Right lobe of liver (tissue), 6 donors: ENCODE data around the gene ARL13B. TPM values are rescaled to one million over a fixed set of nuclear protein-coding genes. Genes with fewer than 3 reads are reported as not detected.

Experiments used
- ATAC-seq, 4 donors: fragments of 200-7000 bp; cut with Tn5 transposase; one replicate each; pipeline ENCODE4 v1.9.1; 2020; ENCODE audit warnings: mild to moderate bottlenecking in 4 of 4, moderate library complexity in 4 of 4
- DNase-seq, 3 donors: peaks; one replicate each; pipeline ENCODE4 v3.0.0-alpha.2; 2020
- H3K27ac ChIP-seq, 3 donors: fragments of 200-600 bp; one replicate each; pipeline ENCODE4 v1.8.0; 2022
- H3K27me3 ChIP-seq, 2 donors: fragments of 200-600 bp; one replicate each; pipeline ENCODE4 v1.8.0; 2022
- H3K36me3 ChIP-seq, 4 donors: fragments of 200-600 bp; sonication (generic) in 1 of 4; one replicate each; pipeline versions ENCODE4 v1.5.1 to v1.8.0; 2017 to 2022; ENCODE audit warnings: control low read depth in 1 of 4
- H3K4me1 ChIP-seq, 4 donors: fragments of 200-600 bp; sonication (generic) in 1 of 4; one replicate each; pipeline versions ENCODE4 v1.5.1 to v1.8.0; 2017 to 2022; ENCODE audit warnings: control low read depth in 1 of 4
- H3K4me3 ChIP-seq, 3 donors: fragments of 200-600 bp; one replicate each; pipeline ENCODE4 v1.8.0; 2022
- H3K9me3 ChIP-seq, 4 donors: fragments of 200-600 bp; sonication (generic) in 1 of 4; one replicate each; pipeline versions ENCODE4 v1.5.1 to v1.8.0; 2017 to 2022; ENCODE audit warnings: control low read depth in 1 of 4
- CTCF ChIP-seq, 4 donors: fragments of 200-600 bp in 3 of 4; fragments of 450-650 bp in 1 of 4; IDR thresholded peaks; one replicate each; pipeline versions ENCODE4 v1.5.1 to v1.8.0; 2016 to 2022; ENCODE audit warnings: antibody characterized with exemption in 4 of 4, mild to moderate bottlenecking in 2 of 4
- POLR2A ChIP-seq: fragments of 450-650 bp; IDR thresholded peaks from one replicate; pipeline ENCODE4 v1.6.1; 2017; ENCODE audit warnings: antibody characterized with exemption, mild to moderate bottlenecking
- WGBS: methylation state at CpG from one replicate; pipeline ENCODE4 v1.1.6; 2018; ENCODE audit warnings: low coverage, low lambda C conversion rate; ENCODE audit not compliant: insufficient coverage; ENCODE audit errors: missing lambda C conversion rate; 5-methylcytosine and 5-hydroxymethylcytosine counted together
- intact Hi-C, 2 donors: fragments of 100-400 bp; cut with DNase I; formaldehyde crosslinking; loops; one replicate each; pipeline versions ENCODE4 v1.11.2 to v1.14.1; 2022
- long read RNA-seq: library from polyadenylated mRNA; unstranded; transcript quantifications from one replicate; pipeline ENCODE4 v2.0.0, GENCODE V29; 2019
- total RNA-seq, 6 experiments: library from RNA; depleted of rRNA in 2 of 6; stranded (reverse); fragments of >200 nt in 2 of 6; fragmentation: NEBNext Ultra II Directional in 3 of 6; extraction: Animal tissue kit (Norgen Biotek cat#: 25700) in 3 of 6; gene quantifications; one replicate each; pipeline versions ENCODE4 v1.1.0 to v1.2.4, GENCODE V29; 2016 to 2023
- donor health status: DM: no; HTN: yes; CAD: no.
- donor health status: DM: no; HTN: no; CAD: no.
- donor health status: DM: no; HTN: no; CAD: no.
- donor health status: DM: no; HTN: yes; CAD: no.
- donor health status: DM: no; HTN: yes; CAD: no.

The ARL13B gene
- total RNA-seq: 1 to 10 TPM; 3.9 to 5.6 (median 4.5) TPM
- long read RNA-seq, partial matches to known transcripts: 3 of 4 reads
- long read RNA-seq, other reads (novel, unspliced or antisense): 1 of 4 reads

DNA sequence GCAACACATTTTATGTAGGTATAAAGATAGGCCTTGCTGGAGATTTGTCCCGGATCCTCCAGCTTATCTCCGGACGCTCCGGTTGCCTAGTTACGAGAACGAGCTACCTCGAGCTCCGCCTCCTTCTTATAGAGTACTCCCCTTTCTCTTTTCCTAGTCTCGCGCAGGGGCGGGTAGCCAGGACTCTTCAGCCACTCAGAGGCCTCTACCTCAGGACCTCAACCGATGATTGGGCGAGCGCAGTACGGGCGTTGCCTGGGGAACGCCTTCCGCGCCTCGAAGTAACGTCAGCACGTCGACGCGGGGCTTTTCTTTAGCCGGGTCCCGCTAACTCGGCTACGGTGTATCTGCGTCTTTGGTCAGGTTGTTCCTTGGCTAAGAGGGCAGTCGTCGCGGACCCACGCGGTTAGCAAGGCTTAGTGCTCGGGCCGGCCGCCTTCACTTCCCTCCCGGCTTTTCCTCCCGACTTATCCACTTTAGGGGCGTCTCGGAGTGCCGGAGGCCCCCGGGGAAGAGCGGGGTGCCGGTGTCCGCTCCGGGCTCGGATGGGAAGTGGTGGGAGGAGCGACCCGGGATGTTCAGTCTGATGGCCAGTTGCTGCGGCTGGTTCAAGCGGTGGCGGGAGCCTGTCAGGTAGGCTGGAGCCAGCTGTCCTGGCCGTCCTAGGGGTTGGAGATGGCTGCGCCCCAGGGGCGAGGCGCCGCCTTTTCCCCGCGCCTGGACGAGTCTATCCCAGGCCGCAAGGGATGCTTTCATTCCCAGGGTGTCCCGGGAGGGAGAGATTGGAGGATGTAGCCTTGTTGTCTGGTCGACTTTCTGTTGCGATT, at the start of gene ARL13B:
Gene ARL13B (plus strand): TSS at position 306 of the 827 bp plus-strand sequence. CDS start 269 bp downstream, at position 575.
- WGBS: 0% methylated on average over 25 of the region's 66 CpGs
- no peak for TF ChIP-seq CTCF (IDR thresholded peaks at IDR 0.05)
- peak; percentile 72 for TF ChIP-seq POLR2A
- no peaks in the 10 kb centered on the region for H3K27me3 ChIP-seq
- ATAC-seq: peak; percentile 99 to 100 (median 99)
- no peaks in the 10 kb centered on the region for H3K36me3 ChIP-seq
- H3K4me3 ChIP-seq: peak within 1 kb of the TSS; percentile 79 to 96 (median 91)
- no peaks in the 10 kb centered on the region for H3K9me3 ChIP-seq
- H3K4me1 ChIP-seq: peaks cover 0 to 10% (median 0%) of the 10 kb centered on the region in 4 donors
- peak; percentile 98 to 99 (median 99) for DNase-seq
- intact Hi-C loops: no loop called here
- H3K27ac ChIP-seq: peak within 1 kb of the TSS; percentile 60 to 82 (median 68)

DNA sequence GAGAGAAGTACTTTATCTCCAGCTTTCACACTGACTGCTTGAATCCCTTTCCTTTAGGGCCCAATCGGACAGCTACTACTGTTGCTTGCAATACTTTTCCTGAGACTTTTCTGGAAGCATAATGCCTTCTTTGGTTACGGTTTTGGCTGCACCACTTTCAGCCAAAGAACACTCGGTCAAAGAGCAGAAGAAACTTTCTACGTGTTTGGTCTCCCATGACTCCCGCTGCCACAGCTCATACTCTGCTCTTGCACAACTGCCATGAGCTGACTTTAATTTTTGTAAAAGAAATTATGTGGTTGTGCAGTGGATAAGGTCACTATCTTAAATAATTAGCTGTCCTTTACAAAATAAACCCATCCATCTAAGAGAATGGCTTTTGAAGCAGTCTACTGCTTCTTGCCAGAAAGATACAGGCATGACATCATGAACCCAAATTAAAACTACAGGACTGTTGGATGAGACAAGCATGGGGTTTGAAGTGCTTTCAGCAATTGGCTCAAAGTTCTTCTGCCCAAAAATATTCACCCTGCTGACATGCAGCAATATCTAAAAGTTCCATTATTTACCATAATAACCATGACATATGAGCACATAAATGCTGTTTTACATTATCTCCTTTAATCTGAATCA, 48.2 kb upstream of the ARL13B start:
- Histone ChIP-seq H3K9me3 (no peaks in the 10 kb centered on the region), H3K4me1 (peaks cover 0 to 39% (median 7%) of the 10 kb centered on the region in 4 donors), H3K27ac (peak overlapping the region; percentile 4 to 85 (median 68)), H3K36me3 (no peaks in the 10 kb centered on the region), H3K4me3 (no peak overlapping the region), H3K27me3 (no peaks in the 10 kb centered on the region)
- intact Hi-C loops: no loop called here
- ATAC-seq (peak; percentile 78 to 90 (median 80)), DNase-seq (peak in 1 of 3 donors; percentile 72)
- WGBS: 23% methylated on average over 5 of the region's 5 CpGs
- TF ChIP-seq CTCF (IDR thresholded peaks at IDR 0.05): no peak
- no peak for TF ChIP-seq POLR2A

DNA sequence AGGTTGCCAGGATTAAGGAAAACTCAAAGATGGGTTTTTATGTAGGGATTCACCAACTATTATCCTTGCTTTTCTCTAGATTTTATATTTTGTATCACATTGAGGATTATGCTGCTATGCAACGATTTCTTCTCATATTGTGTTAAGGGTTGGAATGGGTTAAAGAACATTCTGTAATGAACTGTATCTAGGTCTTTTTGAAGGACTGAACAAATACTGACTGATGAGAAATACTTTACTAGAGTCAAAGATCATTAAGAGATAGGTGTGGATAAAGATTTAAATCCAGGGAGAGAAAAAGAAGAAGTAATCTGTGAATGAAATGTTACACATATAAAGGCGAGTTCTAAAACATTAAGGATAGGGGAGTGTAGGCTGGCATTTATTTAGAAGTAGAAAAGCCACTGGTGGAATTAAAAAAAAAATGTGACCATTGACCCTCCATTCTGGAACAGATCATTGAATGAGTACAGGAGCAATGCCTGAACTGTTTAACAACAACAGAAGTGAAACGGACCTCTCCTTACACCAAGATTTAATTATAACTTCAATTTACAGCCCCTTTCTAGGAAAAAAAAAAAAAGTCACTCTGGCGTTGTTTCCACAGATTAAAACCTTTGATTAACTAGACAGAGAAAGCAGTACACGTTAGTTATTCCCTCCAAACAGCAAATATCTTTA, 45.4 kb upstream of the ARL13B start:
- WGBS: 26% methylated on average over 5 of the region's 5 CpGs

More for the DNA sequence above, 45.4 kb upstream of the ARL13B start:
- Histone ChIP-seq H3K27ac (peak overlapping the region in 2 of 3 donors; percentile 73 to 78), H3K4me3 (peak overlapping the region in 2 of 3 donors; percentile 14 to 24), H3K4me1 (peaks cover 0 to 30% (median 7%) of the 10 kb centered on the region in 4 donors), H3K36me3 (no peaks in the 10 kb centered on the region), H3K9me3 (no peaks in the 10 kb centered on the region), H3K27me3 (no peaks in the 10 kb centered on the region)
- DNase-seq (no peak), ATAC-seq (peak; percentile 59 to 78 (median 72))
- intact Hi-C loops: no loop called here
- TF ChIP-seq CTCF (IDR thresholded peaks at IDR 0.05) (no peak), POLR2A (no peak)
